Activated naive CD4-positive, alpha-beta T cell treated with Interleukin-2 at 50 U/mL for 16 hours (primary cell): ENCODE results near the gene KLF7.

Source experiments
- DNase-seq: peaks from one replicate; pipeline ENCODE4 v3.0.0-alpha.2; 2020

Gene KLF7

GRCh38 chr2:207144173-207144785 is 21.5 kb downstream of the KLF7 start:
- DNase-seq = no peak

- DNase-seq = peak; percentile 46
Measured at GRCh38 chr2:207143215-207144172, 22.3 kb downstream of the KLF7 start.

- DNase-seq = no peak
Measured at GRCh38 chr2:207142461-207142860, 23.3 kb downstream of the KLF7 start.

GRCh38 chr2:207141386-207141785 is 24.4 kb downstream of the KLF7 start:
- no peak for DNase-seq

GRCh38 chr2:207140265-207140664 is 25.5 kb downstream of the KLF7 start:
- no peak for DNase-seq

GRCh38 chr2:207139552-207139951 is 26.2 kb downstream of the KLF7 start:
- DNase-seq = no peak

GRCh38 chr2:207138627-207139297 is 27.0 kb downstream of the KLF7 start:
- no peak for DNase-seq

- DNase-seq = no peak
Measured at GRCh38 chr2:207137596-207138337, 28.0 kb downstream of the KLF7 start.

- DNase-seq = no peak
Measured at GRCh38 chr2:207136874-207137273, 28.9 kb downstream of the KLF7 start.

- no peak for DNase-seq
Measured at GRCh38 chr2:207135801-207136457, 29.8 kb downstream of the KLF7 start.

- no peak for DNase-seq
Measured at GRCh38 chr2:207135340-207135739, 30.4 kb downstream of the KLF7 start.

- DNase-seq = no peak
Measured at GRCh38 chr2:207133820-207134519, 31.8 kb downstream of the KLF7 start.

- DNase-seq = no peak
Measured at GRCh38 chr2:207133458-207133819, 32.3 kb downstream of the KLF7 start.

GRCh38 chr2:207132019-207132418 is 33.7 kb downstream of the KLF7 start:
- DNase-seq = no peak

- no peak for DNase-seq
Measured at GRCh38 chr2:207131594-207131993, 34.2 kb downstream of the KLF7 start.

- DNase-seq = no peak
Measured at GRCh38 chr2:207130958-207131521, 34.7 kb downstream of the KLF7 start.

- DNase-seq = no peak
Measured at GRCh38 chr2:207129821-207130220, 35.9 kb downstream of the KLF7 start.

GRCh38 chr2:207128867-207129266 is 36.9 kb downstream of the KLF7 start:
- DNase-seq = no peak

- DNase-seq = no peak
Measured at GRCh38 chr2:207126724-207127308, 38.9 kb downstream of the KLF7 start.

GRCh38 chr2:207123776-207124391 is 41.9 kb downstream of the KLF7 start:
- DNase-seq = no peak

GRCh38 chr2:207123335-207123744 is 42.4 kb downstream of the KLF7 start:
- peak; percentile 54 for DNase-seq
